ENCODE results near the gene MNX1.

The MNX1 gene

DNA sequence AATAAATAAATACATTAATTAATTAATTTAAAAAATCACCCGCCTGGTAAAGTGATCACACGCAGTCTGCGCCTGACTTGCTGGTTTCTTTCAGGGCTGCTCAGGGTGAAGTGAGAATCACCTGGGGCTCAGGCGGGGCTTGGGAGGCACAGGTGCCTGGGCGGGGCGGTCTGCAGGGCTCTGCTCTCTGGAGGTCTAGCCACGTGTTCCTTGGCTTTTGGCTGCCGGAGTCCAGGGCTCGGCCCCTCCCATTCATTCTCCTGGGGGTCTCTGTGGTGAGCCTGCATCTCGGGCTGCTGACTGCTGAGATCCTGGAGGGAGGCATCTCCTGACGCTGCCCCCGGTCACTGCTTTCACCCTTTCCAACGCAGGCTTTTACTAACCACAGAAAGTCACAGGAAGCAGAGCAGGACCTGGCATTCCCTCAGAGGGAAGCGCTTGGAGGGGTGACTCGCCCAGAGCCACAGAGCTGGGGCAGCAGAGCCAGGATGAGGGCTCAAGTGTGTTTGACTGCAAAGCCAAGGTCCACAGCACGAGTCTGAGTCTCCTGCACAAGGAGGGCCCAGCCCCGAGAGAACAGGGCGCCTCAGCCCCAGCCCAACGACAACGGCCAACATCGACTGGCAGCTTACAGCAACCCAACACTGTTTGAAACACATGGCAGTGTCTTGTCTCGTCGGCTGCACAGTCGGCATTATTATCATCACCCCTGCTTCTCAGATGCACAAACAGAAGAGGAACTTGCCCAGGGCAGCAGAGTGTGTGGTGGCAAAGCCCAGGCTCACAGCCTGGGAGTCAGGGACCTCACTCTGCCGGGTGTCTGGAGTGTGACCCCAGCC is 22.4 kb upstream of the MNX1 start:
- DNase-seq: no peak

DNA sequence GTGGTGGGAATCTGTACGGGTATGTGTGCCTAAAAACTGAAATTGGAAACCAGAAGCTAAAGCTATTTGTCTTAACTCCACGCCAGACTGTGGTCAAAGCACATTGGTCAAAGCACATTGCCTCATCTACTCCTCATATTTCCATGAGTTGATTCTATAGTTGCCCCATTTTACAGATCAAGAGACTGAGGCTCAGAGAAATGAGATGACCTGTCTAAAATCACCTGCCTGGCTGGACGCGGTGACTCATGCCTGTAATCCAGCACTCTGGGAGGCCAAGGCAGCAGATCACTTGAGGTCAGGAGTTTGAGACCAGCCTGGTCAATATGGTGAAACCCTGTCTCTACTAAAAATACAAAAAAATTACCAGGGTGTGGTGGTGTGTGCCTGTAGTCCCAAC is 21.7 kb upstream of the MNX1 start:
- no peak for DNase-seq

DNA sequence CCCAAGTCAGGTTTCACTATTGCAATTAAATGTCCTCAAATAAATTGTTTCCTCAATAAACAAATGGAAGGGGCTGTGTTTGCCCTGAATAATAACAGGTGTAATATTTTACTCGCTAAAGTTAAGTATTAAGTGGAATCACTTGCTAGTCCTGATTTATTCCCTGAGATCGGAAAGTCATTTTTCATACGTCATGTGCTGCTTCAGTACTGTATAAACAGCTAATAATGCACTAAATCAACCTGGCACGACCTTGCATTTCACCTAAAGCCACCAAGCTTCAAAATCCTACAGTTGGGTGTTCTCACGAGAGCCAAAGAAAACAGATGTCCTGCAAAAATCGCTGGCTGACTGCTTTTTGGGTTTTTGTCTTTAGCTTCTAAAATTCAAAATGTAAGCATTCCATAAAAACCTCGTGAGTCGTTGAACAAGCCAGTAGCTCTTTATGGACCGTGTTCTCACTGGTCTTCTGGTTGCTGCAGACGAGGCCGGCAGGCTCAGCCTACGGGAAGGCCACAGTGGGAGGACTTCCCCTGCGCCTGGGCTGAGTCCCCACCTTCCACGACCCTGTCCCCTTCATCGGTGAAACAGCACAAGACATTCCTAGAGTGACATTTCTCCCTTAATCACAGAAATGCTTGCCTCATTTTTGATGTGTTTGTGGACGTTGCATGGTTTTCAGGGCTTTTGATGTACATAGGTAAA is 17.9 kb upstream of the MNX1 start:
- no peak for DNase-seq

DNA sequence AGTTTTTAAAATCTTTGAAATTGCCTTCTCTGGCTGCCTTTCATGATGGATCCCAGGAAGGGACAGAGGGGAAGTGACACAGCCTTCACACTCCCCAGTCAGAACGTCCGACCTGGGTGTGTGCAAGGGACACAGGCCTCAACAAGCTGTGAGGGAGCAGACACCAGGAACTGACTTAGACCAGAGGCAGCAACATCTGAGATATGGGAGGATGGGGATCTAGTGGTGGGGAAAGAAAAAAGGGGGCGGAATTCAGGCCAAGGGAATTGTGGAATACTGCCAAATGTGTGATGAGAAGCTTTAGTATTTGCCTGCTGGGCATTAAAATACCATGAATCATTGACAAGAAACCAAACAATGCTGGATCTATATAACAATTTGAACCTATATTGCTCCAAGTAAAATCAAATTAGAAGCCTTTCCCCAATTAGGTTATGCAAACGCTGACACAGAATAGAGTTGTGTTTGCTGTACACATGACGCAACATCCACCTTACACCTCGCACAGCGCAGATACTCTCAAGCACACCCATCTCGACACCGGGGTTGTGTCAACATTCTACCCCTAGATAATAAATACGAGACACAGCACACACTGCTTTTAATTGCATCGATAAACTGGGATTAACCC is 17.2 kb upstream of the MNX1 start:
- no peak for DNase-seq

DNA sequence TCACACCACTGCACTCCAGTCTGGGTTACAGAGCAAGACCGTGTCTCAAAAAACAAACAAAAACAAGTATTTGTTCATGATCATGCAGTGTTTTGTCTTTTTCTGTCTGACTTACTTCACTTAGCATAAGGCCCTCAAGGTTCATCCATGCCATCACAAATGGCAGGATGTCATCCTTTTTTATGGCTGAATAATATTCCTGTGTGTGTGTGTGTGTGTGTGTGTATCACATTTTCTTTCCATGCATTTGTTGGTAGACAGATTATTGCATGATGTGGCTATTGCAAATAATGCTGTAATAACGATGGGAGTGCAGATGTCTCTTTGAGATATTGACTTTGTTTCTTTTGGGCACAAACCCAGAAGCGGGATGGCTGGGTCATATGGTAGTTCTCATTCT is 14.3 kb upstream of the MNX1 start:
- no peak for DNase-seq

DNA sequence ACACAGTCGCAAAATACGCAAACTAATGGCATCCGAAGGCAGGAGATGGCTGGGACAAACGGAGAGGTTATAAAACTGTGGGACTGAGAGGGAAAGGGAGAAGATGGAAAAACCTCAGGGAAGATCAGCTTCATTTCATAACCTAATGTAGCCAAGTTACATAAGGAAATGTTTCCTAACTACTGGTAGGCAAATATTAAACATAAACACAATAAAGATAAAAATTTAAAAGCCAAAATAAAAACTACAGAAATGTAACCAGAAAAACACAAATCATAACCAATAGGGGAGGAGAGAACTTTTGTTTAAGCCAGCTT is 13.1 kb upstream of the MNX1 start:
- no peak for DNase-seq

DNA sequence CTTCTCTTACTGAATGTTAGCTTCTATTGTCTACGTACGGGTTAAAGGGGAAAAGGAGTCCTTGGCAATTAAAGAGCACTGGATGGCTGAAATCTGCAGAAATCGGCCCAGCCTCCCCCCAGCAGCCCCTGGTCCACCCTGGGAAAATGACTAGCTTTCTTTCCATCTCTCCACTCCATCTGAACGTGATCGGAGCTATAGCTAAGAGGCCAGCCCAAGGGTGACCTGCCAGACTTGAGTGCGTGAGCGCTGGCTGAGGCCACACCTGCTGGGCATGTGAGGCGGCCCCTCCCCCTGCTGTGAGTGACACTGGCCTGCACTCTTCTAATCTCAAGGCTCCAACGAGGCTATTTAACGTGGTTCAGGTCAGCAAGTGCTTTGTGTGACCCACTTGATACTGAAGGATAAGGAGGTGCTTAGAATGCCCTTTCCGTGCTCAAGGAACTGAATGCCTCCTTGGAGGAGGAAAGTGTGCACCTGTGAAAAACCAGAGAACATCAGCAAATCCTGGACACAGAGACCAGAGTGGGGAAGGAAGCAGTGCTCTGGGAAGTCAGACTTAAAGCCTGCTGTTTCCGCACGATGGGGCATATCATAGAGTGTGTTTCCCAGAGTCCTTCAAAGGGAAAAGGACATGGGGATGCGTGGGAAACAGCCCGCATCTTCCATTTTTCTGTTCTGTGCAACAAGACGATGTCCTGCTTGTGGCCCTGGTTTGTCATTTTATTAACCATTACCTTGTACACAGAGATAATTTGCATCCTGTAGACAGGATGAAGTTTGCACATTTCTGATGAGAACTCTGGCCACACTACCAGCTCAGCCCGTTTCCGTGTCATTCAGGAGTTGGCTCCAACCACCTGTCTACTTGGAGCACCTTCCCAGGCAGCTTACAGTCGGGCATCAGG is 12.5 kb upstream of the MNX1 start:
- DNase-seq: no peak

DNA sequence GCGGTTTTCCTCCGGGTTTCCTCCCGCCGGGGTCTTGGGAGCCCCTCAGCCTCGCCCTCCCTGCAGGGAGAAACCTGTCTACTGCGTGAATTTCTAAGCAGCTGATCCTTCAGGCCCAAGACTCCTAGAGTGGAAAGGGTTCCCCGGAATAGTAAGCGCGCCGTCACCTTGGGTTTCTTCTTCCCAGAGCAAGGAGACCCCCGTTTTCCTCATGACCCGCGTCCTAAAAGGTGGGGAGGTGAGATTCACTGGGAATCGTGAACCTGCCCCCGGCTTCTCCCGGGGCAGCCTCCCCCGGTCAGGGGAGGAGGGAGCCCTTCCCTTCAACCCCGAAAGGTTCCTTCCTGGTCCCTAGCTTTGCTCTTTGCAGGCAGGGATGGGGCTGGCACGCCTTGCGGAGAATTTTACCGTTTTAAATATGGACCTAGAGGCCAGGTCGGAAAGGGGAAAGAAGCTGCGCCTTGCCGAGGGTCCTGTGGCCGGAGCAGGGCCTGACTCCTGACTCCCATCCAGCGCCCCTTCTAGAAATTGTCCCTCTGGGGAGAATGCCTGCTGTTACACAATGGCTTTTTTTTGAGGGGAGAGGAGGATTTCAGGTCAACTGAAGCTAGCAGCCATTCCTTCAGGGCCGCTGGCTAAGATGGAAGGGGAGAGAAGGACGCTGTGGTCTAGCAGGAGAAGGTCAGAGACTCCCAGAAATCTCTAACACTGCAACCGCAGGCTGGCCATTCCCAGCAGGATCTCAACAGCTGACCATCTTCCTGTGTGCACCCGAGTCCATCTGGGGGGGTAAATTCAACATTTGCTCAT is 11.6 kb upstream of the MNX1 start:
- no peak for DNase-seq

DNA sequence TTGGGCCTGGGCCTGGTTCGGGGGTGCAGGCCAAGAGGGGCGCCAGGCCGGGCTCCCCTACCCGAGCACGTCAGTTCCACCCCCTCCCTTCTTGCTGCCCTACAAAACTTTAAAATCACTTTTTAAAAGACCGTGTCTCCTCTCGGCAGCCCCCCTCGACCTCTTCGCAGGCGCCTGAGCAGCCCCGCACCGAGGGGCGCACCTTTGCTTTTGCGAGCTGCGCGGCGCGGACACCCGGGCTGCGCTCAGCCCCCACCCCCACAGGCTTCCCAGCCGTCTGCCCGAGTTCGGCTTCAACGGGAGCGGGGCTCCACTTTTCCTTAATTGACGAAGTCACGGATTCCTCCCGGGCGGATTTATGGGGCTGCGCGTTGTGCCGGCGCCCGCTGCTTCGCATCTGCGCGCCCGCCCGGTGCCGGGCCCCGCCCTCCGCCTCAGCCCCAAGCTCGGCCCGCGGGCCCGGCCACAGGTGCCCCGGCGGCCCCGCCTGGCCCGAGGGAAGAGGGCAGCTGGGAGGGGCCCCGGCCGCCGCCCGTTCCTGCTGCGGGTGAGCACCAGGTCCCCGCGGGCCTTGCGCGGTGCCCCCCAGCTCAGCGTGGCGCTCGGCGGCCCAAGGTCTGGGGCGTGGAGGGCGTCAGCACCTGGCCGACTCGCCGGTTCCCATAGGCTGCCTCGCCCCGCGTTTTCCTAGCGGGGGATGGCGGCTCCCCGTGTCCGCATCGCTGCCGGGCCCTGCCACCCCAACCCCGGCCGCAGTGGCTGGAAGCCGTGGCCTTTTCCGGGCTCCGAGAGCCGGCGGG is 10.8 kb upstream of the MNX1 start:
- DNase-seq: no peak

DNA sequence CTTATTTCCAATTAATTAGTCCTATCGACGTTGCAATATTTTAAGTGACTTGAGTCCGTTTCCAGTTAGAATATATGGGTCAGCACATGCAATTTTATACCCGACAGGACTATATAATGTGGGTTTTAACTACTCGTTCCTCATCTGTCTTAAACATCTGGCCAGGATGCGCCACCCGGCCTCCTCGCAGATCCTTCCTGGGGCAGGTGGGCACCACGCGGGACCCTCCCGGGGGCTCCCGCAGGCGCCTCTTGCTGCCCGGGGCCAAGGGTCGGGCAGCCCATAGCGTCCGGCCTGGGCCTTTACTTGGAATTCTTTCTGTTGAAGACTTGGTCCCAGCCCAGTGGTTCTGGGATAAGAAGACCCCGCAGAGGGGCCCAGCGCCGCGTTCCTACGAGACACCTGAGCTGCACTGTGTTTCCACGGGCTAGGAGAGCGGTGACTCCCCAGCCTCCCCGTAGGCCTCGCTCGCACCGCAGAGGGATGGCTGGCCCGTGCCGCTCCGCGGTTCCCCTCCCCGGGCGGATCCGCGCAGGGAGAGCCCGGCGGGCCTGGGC is 10.1 kb upstream of the MNX1 start:
- no peak for DNase-seq

DNA sequence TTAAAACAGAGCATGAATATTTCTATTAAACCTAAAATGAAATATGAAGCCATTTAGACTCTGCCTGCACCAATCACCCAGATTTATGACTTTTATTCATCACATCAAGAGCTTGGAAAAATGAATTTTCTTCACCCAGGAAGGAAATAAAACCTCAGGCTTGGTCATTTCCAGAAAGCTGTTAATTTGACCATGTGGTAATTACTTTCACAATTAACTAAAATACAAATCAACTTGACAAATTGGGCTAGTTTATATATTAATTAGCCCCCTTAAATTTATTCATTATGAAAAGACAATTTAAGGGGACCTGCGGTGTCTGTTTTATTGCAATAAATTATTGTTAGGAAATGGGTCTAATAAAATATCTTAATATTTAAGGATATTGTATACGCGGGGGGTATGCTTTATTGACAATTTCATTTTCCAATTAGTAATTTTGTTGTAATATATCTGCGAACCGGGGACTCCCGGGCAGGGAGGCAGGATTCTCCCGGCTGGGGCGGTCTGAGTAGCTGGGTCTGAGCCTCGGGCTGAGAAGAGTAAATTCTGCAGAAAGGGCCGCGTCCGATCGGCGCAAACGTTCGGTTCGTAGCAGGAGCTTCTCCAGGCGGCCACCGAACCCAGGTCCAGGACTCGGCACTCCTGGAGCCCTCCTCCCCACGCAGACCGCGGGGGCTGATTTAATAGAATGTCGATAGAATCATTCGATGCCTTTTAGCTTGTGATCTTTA is 9.4 kb upstream of the MNX1 start:
- DNase-seq: no peak

DNA sequence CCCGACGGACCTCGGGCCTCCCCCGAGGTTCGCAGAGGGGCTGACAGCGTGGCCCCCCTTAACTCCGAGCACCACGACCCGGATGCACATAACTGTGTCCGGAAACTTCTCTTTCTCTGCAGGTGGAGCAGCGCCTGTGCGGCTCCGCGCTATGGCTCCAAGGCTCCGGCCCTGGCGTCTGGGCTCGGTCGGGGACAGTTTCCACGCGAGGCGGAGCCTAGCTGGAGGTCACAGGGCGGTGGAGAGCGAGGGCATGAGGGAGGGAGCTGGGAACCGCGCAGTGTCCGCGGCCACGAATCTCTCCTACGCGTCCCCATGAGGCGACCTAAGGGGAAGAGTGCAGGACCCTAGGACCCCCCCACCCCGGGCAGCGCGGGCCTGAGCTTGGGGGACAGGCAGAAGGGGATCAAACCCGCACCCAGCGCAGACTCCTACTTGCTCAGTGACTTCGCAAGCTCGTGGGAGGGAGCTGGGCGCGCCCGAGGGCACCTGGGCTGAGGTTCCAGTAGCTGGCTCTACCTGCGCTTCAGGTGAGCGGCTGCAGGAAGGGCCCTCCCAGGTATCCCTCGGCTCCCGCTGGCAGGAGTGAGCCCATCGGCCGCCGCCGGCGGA is 8.6 kb upstream of the MNX1 start:
- DNase-seq: no peak

DNA sequence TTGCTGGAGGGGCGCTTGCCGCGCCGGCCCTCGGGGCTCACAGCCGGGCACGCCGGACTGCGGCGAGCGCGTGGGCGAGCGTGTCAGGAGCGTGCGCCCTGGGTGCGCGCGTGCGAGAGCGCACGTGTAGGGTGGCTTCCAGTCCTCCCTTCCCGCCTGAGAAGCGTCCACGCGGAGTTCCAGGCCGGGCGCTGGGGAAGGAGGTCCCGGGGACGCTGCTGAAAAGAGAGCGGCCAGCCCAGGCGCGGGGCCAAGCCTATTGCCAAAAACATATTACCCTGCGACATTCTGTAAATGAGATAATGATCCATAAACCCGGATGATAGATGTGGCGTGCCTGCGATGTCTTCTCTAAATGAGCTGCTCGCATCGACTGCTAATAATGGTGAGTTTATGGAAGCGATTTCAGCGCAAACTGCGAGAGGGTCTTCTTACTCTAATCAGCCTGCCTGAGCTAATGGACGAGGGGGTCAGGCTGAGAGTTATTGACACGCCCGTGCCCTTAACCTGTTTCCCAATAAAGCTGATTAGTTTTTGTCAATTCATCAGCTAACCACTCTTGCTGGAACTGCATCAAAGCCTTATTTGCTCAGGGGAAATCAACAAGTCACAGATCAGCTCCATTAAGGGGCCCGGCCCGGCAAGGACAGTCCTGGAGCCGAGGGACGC is 8.0 kb upstream of the MNX1 start:
- no peak for DNase-seq

DNA sequence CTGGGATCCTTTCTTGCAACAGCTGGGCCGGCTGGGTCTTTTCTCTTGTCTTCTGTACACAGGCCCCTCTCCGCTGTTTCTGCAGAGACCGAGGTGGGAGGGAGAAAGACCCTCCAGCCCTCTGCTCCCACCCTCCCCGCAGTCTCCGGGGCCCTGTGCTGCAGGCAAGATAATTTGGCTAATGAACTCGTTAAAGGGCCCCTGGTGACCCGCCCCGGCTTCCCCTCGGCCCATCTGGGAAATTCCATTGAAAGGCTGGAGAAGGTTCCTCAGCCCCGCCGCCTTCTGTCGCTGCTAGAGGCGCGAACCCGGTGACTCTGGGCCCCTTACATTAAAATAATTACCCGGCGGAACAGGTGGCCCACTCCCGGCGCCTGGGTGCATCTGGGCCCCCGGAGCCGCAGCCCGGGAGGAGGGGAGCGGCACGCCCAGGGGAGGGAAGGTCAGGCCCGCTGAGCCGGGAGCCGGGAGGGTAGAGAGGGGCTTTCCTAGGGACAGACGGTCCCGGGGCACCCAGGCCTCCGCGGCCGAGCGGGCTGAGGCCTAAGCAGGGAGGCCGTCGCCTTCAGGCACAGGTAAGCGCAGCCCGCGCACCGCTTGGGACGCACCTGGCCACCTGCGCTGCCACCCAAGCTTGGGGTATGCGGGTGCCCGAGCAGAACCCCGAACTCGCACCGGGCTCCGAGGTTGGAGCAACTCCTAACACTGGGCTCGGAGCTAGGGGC is 7.3 kb upstream of the MNX1 start:
- no peak for DNase-seq

DNA sequence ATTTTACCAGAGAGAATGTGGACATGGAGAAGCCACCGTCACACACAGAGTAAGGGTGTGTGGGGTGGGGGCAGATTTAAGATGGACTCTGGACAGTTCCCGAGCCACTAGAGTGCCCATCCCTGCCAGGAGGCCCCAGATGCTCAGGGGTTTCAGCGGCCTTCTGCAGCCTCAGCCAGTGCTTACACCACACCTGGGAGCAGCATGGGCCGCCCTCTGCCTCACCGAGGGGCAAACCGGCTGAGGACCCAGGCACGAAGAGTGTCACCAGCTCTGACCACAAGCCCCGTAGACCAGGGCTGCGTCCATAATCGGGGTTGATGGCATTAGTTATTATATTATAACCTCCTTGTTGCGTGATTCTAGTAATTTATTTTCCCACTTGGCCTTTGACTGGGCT is 6.7 kb upstream of the MNX1 start:
- no peak for DNase-seq

DNA sequence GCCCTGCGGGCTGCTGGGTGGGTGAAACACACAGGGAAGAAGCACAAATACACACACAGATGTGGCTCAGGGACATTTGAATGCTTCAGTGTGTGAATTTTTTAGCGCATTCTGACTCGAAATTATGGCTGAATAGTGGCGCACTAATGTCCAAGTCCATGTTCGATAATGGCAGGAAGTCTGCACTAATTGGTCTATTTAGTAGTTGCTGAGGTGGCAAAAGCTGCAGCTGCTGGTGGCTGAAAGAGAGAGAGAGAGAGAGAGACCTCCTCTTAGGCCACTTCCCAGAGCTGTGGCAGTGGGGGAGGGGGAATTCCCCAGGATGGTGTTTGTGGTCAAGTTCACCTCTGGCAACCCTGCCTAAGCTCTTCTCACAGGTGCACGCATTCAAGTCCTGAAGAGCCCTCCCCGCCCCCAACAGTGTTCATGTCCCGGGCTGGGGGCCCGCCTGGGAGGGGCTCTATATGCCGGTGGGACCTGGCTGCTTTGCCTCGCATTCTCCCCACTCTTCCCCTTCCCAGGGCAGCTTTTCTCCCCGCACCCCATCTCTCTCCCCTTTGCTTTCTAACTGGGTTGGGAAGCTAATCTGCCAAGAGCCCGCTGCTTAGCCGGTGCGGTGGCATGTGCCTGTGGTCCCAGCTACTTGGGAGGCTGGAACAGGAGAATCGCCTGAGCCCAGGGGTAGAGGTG is 6.0 kb upstream of the MNX1 start:
- no peak for DNase-seq

DNA sequence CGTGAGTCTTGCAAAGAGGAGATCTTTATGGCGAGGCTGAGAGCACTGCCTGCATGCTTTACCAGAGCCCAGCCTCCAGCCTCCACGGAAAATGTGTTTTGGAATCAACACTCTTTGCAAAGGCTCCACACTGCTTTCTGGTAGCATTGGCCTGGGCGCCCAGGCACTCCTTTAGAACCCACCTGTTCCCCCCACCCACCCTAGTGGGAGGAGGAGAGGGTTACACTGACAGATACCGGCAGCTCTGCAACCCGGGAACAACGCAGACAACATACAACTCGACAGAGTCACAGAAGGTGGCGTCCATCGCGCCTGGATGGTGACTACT is 5.5 kb upstream of the MNX1 start:
- DNase-seq: no peak

All from activated T-cell treated with anti-CD3 and anti-CD28 coated beads for 4 hours (primary cell).